MM.1S (cell line): ENCODE results near the gene DLG3.

Source experiments
- CTCF ChIP-seq: fragments of 300-600 bp; sonication (generic); IDR thresholded peaks from 2 replicates; pipeline ENCODE4 v1.5.1; 2016; ENCODE audit warnings: antibody characterized with exemption, low read length, mixed read lengths
- EZH2 ChIP-seq: fragments of 300-600 bp; sonication (generic); optimal IDR thresholded peaks from 2 replicates; pipeline ENCODE3; 2017; ENCODE audit warnings: low read depth, mild to moderate bottlenecking, antibody characterized with exemption, low read length, mixed read lengths

- TF ChIP-seq CTCF (no peak), EZH2 (no peak)
These were observed 32.5 kb downstream of the DLG3 start for GRCh38 chrX:70476934-70477733.
